Measurements from ENCODE around the gene XXYLT1.

XXYLT1 gene

DNA sequence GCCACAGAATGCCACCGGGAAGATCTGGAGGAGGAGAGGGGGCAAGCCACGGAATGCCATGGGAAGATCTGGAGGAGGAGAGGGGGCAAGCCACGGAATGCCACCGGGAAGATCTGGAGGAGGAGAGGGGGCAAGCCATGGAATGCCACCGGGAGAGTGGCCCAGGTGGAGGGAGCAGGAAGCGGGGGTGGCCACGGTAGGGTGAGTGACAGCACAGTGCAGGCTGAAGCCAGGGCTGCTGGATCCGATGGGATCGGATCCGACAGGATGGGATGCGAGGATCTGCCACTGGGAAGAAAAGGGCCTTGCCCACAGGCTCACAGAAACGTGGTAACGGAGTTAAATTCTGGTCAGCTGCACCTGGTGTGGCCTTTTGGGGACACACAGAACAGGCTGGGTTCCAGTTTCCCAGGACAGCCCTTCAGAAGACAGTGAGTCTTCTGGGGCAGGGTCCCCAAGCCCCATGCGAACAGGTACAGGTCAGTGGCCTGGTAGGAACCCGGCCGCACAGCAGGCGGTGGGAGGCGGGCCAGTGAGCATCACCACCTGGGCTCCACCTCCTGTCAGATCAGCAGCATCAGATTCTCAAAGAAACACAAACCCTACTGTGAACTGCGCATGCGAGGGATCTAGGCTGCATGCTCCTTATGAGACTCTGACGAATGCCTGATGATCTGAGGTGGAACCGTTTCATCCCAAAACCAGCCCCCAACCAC is 58.8 kb downstream of the XXYLT1 start:
- DNase-seq (ENCODE audit: low read depth), result no peak
- no peak overlapping the region for H3K4me3 ChIP-seq (ENCODE audit: control insufficient read depth, low read depth, low read length)
- TF ChIP-seq, protein P1, sequence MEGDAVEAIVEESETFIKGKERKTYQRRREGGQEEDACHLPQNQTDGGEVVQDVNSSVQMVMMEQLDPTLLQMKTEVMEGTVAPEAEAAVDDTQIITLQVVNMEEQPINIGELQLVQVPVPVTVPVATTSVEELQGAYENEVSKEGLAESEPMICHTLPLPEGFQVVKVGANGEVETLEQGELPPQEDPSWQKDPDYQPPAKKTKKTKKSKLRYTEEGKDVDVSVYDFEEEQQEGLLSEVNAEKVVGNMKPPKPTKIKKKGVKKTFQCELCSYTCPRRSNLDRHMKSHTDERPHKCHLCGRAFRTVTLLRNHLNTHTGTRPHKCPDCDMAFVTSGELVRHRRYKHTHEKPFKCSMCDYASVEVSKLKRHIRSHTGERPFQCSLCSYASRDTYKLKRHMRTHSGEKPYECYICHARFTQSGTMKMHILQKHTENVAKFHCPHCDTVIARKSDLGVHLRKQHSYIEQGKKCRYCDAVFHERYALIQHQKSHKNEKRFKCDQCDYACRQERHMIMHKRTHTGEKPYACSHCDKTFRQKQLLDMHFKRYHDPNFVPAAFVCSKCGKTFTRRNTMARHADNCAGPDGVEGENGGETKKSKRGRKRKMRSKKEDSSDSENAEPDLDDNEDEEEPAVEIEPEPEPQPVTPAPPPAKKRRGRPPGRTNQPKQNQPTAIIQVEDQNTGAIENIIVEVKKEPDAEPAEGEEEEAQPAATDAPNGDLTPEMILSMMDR (conservative IDR thresholded peaks at IDR 0.05; ENCODE audit: control insufficient read depth, insufficient read depth, low read depth, low read length), result no peak

- DNase-seq (ENCODE audit: low read depth), result peak; percentile 96
- TF ChIP-seq, protein P1 (conservative IDR thresholded peaks at IDR 0.05; ENCODE audit: control insufficient read depth, insufficient read depth, low read depth, low read length), result no peak
- H3K4me3 ChIP-seq (ENCODE audit: control insufficient read depth, low read depth, low read length), result peak overlapping the region; percentile 16
Measured at GRCh38 chr3:195210266-195210973, 60.5 kb downstream of the XXYLT1 start.

DNA sequence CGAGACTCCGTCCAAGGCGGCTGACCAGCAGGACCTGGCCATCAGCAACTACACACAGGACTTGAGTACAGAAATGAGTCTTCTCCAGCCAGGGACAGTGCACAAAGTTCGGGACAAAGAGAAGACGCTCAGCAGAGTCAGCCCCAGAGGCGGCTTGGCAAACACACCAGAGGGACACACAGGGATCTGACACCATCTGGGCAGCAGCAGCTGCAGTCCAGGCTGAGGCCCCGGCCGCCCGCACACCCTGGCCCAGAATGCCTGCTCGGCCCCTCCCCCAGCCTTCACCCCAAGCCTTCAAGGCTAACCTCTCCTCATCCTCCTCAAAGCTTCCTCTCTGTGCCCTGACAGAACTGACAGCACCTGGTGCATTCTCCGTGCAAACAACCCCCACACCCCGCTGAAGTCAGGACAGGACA is 61.1 kb downstream of the XXYLT1 start:
- peak; percentile 62 for DNase-seq (ENCODE audit: low read depth)
- TF ChIP-seq, protein P1 (conservative IDR thresholded peaks at IDR 0.05; ENCODE audit: control insufficient read depth, insufficient read depth, low read depth, low read length), result no peak
- H3K4me3 ChIP-seq (ENCODE audit: control insufficient read depth, low read depth, low read length), result peak overlapping the region; percentile 16

DNA sequence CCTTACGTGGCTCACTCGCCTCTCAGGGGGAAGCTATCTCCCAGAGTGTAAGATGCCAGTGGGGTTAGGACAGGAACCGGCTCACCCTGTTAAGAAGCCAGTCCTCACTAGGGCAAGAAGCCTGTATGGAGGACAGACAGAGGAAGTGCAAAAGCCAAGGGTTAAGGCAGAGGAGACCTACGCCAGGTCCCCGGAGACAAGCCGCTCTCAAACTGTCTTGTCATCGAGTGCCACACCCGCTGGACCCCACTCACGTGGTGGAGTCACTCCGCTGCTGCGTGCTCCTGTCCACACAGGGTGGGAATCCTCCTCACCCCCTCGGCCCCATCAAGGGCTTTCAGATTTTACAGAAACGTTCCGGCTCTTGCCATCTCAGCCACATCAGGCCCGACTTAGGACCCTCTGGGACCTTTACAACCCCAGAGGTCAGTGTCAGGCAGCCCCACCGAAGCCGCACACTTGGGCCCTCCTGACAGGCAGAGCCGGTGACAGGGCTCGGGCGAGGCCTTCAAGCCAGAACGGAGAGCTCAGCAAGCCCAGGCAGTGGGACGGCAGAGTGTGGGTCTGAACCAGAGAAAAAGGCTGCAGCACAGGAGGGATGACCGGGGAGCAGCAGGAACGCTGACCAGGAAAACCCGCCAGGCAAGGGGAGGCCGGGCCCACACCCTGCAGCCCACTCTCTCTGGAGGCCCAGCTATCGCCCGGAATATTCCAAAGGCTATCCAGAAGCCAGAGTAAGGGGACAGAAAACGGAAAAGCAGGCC is 61.7 kb downstream of the XXYLT1 start:
- no peak for DNase-seq (ENCODE audit: low read depth)
- TF ChIP-seq, protein P1 (conservative IDR thresholded peaks at IDR 0.05; ENCODE audit: control insufficient read depth, insufficient read depth, low read depth, low read length), result no peak
- H3K4me3 ChIP-seq (ENCODE audit: control insufficient read depth, low read depth, low read length), result peak overlapping the region; percentile 9

- no peak for DNase-seq (ENCODE audit: low read depth)
- TF ChIP-seq, protein P1 (conservative IDR thresholded peaks at IDR 0.05; ENCODE audit: control insufficient read depth, insufficient read depth, low read depth, low read length), result no peak
- no peak overlapping the region for H3K4me3 ChIP-seq (ENCODE audit: control insufficient read depth, low read depth, low read length)
Measured at GRCh38 chr3:195208631-195209030, 62.3 kb downstream of the XXYLT1 start.

GRCh38 chr3:195208183-195208582 is 62.8 kb downstream of the XXYLT1 start:
- no peak for DNase-seq (ENCODE audit: low read depth)
- H3K4me3 ChIP-seq (ENCODE audit: control insufficient read depth, low read depth, low read length), result no peak overlapping the region
- TF ChIP-seq, protein P1 (conservative IDR thresholded peaks at IDR 0.05; ENCODE audit: control insufficient read depth, insufficient read depth, low read depth, low read length), result no peak

Measured in fibroblast of mammary gland (primary cell).